ENCODE results near the gene UGCG.

DNA sequence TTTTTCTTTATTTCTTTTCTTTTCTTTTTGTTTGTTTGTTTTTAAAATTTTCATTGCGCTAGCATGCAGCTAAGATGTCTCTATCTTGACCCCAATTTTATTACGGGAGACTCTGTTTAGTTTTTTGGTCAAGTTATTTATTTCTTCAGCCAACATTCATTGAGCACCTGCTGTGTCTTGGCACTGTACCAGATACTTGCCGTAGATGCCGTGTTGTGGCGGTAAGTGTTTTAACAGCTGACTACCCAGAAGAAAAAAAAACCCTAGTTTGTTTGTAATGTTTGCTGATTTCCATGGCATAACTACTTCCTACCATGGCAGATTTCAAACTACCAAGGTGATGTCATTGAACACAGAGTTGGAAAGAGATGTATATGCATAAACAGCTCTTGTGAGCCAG, 65.0 kb downstream of the UGCG start:
- TF ChIP-seq EZH2 (IDR thresholded peaks at IDR 0.05; ENCODE audit: borderline replicate concordance, low read depth, low read length, poor library complexity, severe bottlenecking): no peak
- TF ChIP-seq, protein P1, sequence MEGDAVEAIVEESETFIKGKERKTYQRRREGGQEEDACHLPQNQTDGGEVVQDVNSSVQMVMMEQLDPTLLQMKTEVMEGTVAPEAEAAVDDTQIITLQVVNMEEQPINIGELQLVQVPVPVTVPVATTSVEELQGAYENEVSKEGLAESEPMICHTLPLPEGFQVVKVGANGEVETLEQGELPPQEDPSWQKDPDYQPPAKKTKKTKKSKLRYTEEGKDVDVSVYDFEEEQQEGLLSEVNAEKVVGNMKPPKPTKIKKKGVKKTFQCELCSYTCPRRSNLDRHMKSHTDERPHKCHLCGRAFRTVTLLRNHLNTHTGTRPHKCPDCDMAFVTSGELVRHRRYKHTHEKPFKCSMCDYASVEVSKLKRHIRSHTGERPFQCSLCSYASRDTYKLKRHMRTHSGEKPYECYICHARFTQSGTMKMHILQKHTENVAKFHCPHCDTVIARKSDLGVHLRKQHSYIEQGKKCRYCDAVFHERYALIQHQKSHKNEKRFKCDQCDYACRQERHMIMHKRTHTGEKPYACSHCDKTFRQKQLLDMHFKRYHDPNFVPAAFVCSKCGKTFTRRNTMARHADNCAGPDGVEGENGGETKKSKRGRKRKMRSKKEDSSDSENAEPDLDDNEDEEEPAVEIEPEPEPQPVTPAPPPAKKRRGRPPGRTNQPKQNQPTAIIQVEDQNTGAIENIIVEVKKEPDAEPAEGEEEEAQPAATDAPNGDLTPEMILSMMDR (conservative IDR thresholded peaks at IDR 0.05; ENCODE audit: low read depth, low read length): no peak

All from A673 (cell line).